Epidermal melanocyte (primary cell): ENCODE data around the gene ZNF362.

Experiments used
- DNase-seq: peaks from one replicate; pipeline ENCODE4 v3.0.0; 2011; ENCODE audit warnings: low spot score; ENCODE audit not compliant: insufficient read length

Gene ZNF362

GRCh38 chr1:33244809-33245186 is 11.5 kb upstream of the ZNF362 start:
- DNase-seq = no peak

- no peak for DNase-seq
These were observed 10.1 kb upstream of the ZNF362 start for GRCh38 chr1:33246171-33246570.

GRCh38 chr1:33247545-33247944 is 8.7 kb upstream of the ZNF362 start:
- DNase-seq = no peak

- DNase-seq = no peak
These were observed 8.0 kb upstream of the ZNF362 start for GRCh38 chr1:33248244-33248643.

GRCh38 chr1:33249422-33249821 is 6.9 kb upstream of the ZNF362 start:
- DNase-seq = no peak

GRCh38 chr1:33250217-33250616 is 6.1 kb upstream of the ZNF362 start:
- DNase-seq = no peak

GRCh38 chr1:33250724-33251123 is 5.6 kb upstream of the ZNF362 start:
- no peak for DNase-seq

- DNase-seq = no peak
These were observed 1.8 kb upstream of the ZNF362 start for GRCh38 chr1:33254491-33254890.

- DNase-seq = no peak
These were observed 708 bp upstream of the ZNF362 start for GRCh38 chr1:33255347-33256220.

GRCh38 chr1:33256221-33256470 is 146 bp upstream of the ZNF362 start:
- DNase-seq = no peak

- DNase-seq = no peak
These were observed 997 bp downstream of the ZNF362 start for GRCh38 chr1:33257207-33257771.

- DNase-seq = no peak
These were observed 1.8 kb downstream of the ZNF362 start for GRCh38 chr1:33257772-33258712.

- DNase-seq = no peak
These were observed 2.5 kb downstream of the ZNF362 start for GRCh38 chr1:33258788-33259274.

- no peak for DNase-seq
These were observed 3.6 kb downstream of the ZNF362 start for GRCh38 chr1:33259879-33260278.

- DNase-seq = no peak
These were observed 4.1 kb downstream of the ZNF362 start for GRCh38 chr1:33260439-33260838.

GRCh38 chr1:33261344-33261743 is 5.1 kb downstream of the ZNF362 start:
- DNase-seq = no peak

GRCh38 chr1:33263890-33264504 is 7.7 kb downstream of the ZNF362 start:
- DNase-seq = no peak

- DNase-seq = no peak
These were observed 9.7 kb downstream of the ZNF362 start for GRCh38 chr1:33265780-33266605.

- no peak for DNase-seq
These were observed 10.5 kb downstream of the ZNF362 start for GRCh38 chr1:33266766-33267165.

GRCh38 chr1:33267468-33268205 is 11.3 kb downstream of the ZNF362 start:
- DNase-seq = no peak
